DND-41 (cell line): Measurements from ENCODE around the gene TEX26.

Source experiments
- ATAC-seq: fragments of 200-7000 bp; cut with Tn5 transposase; 3 replicates; pipeline ENCODE4 v1.9.1; 2021; ENCODE audit warnings: low read depth; ENCODE audit not compliant: insufficient read depth
- DNase-seq: peaks from one replicate; pipeline ENCODE4 v3.0.0-alpha.2; 2020
- H2AFZ ChIP-seq: 2 replicates; pipeline ENCODE4 v1.6.0; 2012; ENCODE audit warnings: low read depth, low read length
- H3K27ac ChIP-seq: 2 replicates; pipeline ENCODE4 v1.5.1; 2012; ENCODE audit warnings: low read length, inconsistent platforms
- H3K27me3 ChIP-seq: fragments of 200-600 bp; sonication (generic); 2 replicates; pipeline ENCODE4 v1.6.0; 2012; ENCODE audit warnings: low read length, mild to moderate bottlenecking, inconsistent platforms; ENCODE audit not compliant: insufficient read depth, poor library complexity
- H3K36me3 ChIP-seq: 2 replicates; pipeline ENCODE4 v1.5.1; 2012; ENCODE audit warnings: low read length, inconsistent platforms; ENCODE audit not compliant: insufficient read depth
- H3K4me1 ChIP-seq: 2 replicates; pipeline ENCODE4 v1.5.1; 2012; ENCODE audit warnings: mild to moderate bottlenecking, low read length; ENCODE audit not compliant: insufficient read depth
- H3K4me2 ChIP-seq: 2 replicates; pipeline ENCODE4 v1.6.0; 2012; ENCODE audit warnings: mild to moderate bottlenecking, moderate library complexity, low read length, inconsistent platforms; ENCODE audit not compliant: insufficient read depth
- H3K4me3 ChIP-seq, 2 experiments: fragments of 200-600 bp in 1 of 2; shearing (Covaris generic) in 1 of 2; 2 replicates each; pipeline ENCODE4 v1.5.1; 2012 to 2016; ENCODE audit warnings: inconsistent platforms in 2 of 2, low read length in 2 of 2, mild to moderate bottlenecking in 2 of 2, low read depth in 1 of 2, moderate library complexity in 1 of 2
- H3K79me2 ChIP-seq: 2 replicates; pipeline ENCODE4 v1.6.0; 2012; ENCODE audit warnings: low read length, inconsistent platforms; ENCODE audit not compliant: insufficient read depth
- H3K9ac ChIP-seq: 2 replicates; pipeline ENCODE4 v1.6.0; 2012; ENCODE audit warnings: low read depth, mild to moderate bottlenecking, inconsistent platforms, low read length, moderate library complexity
- H3K9me3 ChIP-seq: 2 replicates; pipeline ENCODE4 v1.5.1; 2012; ENCODE audit warnings: low read length, moderate library complexity, mild to moderate bottlenecking, inconsistent platforms; ENCODE audit not compliant: insufficient read depth, severe bottlenecking
- H4K20me1 ChIP-seq: 2 replicates; pipeline ENCODE4 v1.6.0; 2012; ENCODE audit warnings: low read length; ENCODE audit not compliant: insufficient read depth
- CTCF ChIP-seq: IDR thresholded peaks from 2 replicates; pipeline ENCODE4 v1.5.1; 2012; ENCODE audit warnings: borderline replicate concordance, low read length, moderate library complexity, mild to moderate bottlenecking; ENCODE audit not compliant: poor library complexity, severe bottlenecking; ENCODE audit errors: extremely low read depth
- EZH2 ChIP-seq: IDR thresholded peaks from 3 replicates; pipeline ENCODE4 v1.6.1; 2012; ENCODE audit warnings: borderline replicate concordance, low read depth, mild to moderate bottlenecking, moderate library complexity, low read length, inconsistent platforms; ENCODE audit not compliant: severe bottlenecking

TEX26 gene

GRCh38 chr13:30974350-30974749, 41.9 kb downstream of the TEX26 start:
- Histone ChIP-seq H2AFZ (no peak overlapping the region), H3K79me2 (no peaks in the 10 kb centered on the region), H3K4me3 (no peak overlapping the region), H3K4me2 (no peak overlapping the region), H3K36me3 (no peaks in the 10 kb centered on the region), H3K27me3 (peaks cover 9% of the 10 kb centered on the region), H4K20me1 (no peaks in the 10 kb centered on the region), H3K9me3 (no peaks in the 10 kb centered on the region), H3K4me1 (0 out of 2 replicates have a peak, but pooled peaks cover 2% of the 10 kb centered on the region), H3K9ac (no peak overlapping the region), H3K27ac (no peak overlapping the region)
- no peak for ATAC-seq
- DNase-seq = no peak
- TF ChIP-seq CTCF = no peak
- TF ChIP-seq EZH2 = no peak

- Histone ChIP-seq H3K36me3 (no peaks in the 10 kb centered on the region), H3K4me1 (0 out of 2 replicates have a peak, but pooled peaks cover 4% of the 10 kb centered on the region), H3K4me3 (no peak overlapping the region), H3K9ac (no peak overlapping the region), H3K9me3 (no peaks in the 10 kb centered on the region), H3K27ac (no peak overlapping the region), H3K27me3 (peaks cover 9% of the 10 kb centered on the region), H3K79me2 (no peaks in the 10 kb centered on the region), H2AFZ (no peak overlapping the region), H4K20me1 (no peaks in the 10 kb centered on the region), H3K4me2 (no peak overlapping the region)
- ATAC-seq (no peak), DNase-seq (no peak)
- TF ChIP-seq CTCF (no peak), EZH2 (no peak)
Observed at GRCh38 chr13:30976025-30976424, 43.6 kb downstream of the TEX26 start.

GRCh38 chr13:30978981-30979956, 46.8 kb downstream of the TEX26 start:
- peak; percentile 75 for ATAC-seq
- no peak overlapping the region for H3K27ac ChIP-seq
- DNase-seq = peak; percentile 55

More at GRCh38 chr13:30978981-30979956, 46.8 kb downstream of the TEX26 start:
- no peak overlapping the region for H2AFZ ChIP-seq
- H3K27me3 ChIP-seq = peaks cover 6% of the 10 kb centered on the region
- H3K9me3 ChIP-seq = no peaks in the 10 kb centered on the region
- no peak overlapping the region for H3K9ac ChIP-seq
- 0 out of 2 replicates have a peak, but pooled peaks cover 4% of the 10 kb centered on the region for H3K4me1 ChIP-seq
- H3K4me3 ChIP-seq = no peak overlapping the region
- no peaks in the 10 kb centered on the region for H3K79me2 ChIP-seq
- H4K20me1 ChIP-seq = no peaks in the 10 kb centered on the region
- no peak for TF ChIP-seq EZH2
- TF ChIP-seq CTCF = peak; percentile 88
- no peak overlapping the region for H3K4me2 ChIP-seq
- H3K36me3 ChIP-seq = no peaks in the 10 kb centered on the region
